Kidney (tissue), 14 donors: Measurements from ENCODE around the gene CYTH3. TPM values are rescaled to one million over a fixed set of nuclear protein-coding genes. Genes with fewer than 3 reads are reported as not detected.

Experiments used
- DNase-seq, 5 donors: peaks; one replicate each; pipeline ENCODE4 v3.0.0-alpha.2; 2013 to 2020
- FAIRE-seq: peaks from 2 replicates; lab custom pipeline; 2012; peaks lifted over from hg19 to GRCh38; lab: Jason Lieb, UNC
- H3K27ac ChIP-seq, 2 donors: one replicate each; pipeline ENCODE4 v1.7.0; 2013; ENCODE audit warnings: low read depth in 2 of 2, low read length in 2 of 2, inconsistent platforms in 1 of 2
- H3K27me3 ChIP-seq: one replicate; pipeline ENCODE4 v1.7.1; 2013; ENCODE audit warnings: low read length, inconsistent platforms; ENCODE audit not compliant: control insufficient read depth, insufficient read depth
- H3K36me3 ChIP-seq, 3 donors: one replicate each; pipeline versions ENCODE4 v1.7.0 to v1.7.1; 2013; ENCODE audit warnings: low read length in 3 of 3, control low read depth in 1 of 3, inconsistent platforms in 1 of 3; ENCODE audit not compliant: insufficient read depth in 3 of 3, control insufficient read depth in 2 of 3
- H3K4me1 ChIP-seq, 3 donors: one replicate each; pipeline versions ENCODE4 v1.7.0 to v1.7.1; 2013; ENCODE audit warnings: low read length in 3 of 3, inconsistent platforms in 1 of 3, low read depth in 1 of 3; ENCODE audit not compliant: control insufficient read depth in 2 of 3, insufficient read depth in 2 of 3
- H3K4me3 ChIP-seq, 3 donors: one replicate each; pipeline versions ENCODE4 v1.7.0 to v1.8.1; 2013; ENCODE audit warnings: low read length in 3 of 3, control low read depth in 1 of 3, inconsistent platforms in 1 of 3
- H3K9ac ChIP-seq, 3 donors: one replicate each; pipeline versions ENCODE4 v1.7.0 to v1.7.1; 2013; ENCODE audit warnings: low read length in 3 of 3, control low read depth in 1 of 3, inconsistent platforms in 1 of 3
- H3K9me3 ChIP-seq, 3 donors: one replicate each; pipeline versions ENCODE4 v1.7.0 to v1.7.1; 2013; ENCODE audit warnings: low read length in 3 of 3, control low read depth in 1 of 3, inconsistent platforms in 1 of 3; ENCODE audit not compliant: control insufficient read depth in 2 of 3, insufficient read depth in 1 of 3
- intact Hi-C: fragments of 100-400 bp; cut with DNase I; formaldehyde crosslinking; loops from one replicate; pipeline ENCODE4 v1.11.1; 2022
- polyA plus RNA-seq: library from polyadenylated mRNA; stranded (reverse); fragments of 350-450 nt; fragmentation: Illumina TruSeq; extraction: RNeasy Lipid Tissue Mini Kit (QIAGEN cat#74804); gene quantifications from one replicate; pipeline ENCODE4 v1.2.3, GENCODE V29; 2014; ENCODE audit warnings: low read depth, low replicate concordance; ENCODE audit not compliant: insufficient read depth
- total RNA-seq: library from RNA; stranded (reverse); fragmentation: NEBNext Ultra II Directional; extraction: Animal tissue kit (Norgen Biotek cat#: 25700); gene quantifications from one replicate; pipeline ENCODE4 v1.2.1, GENCODE V29; 2021
- TF ChIP-seq, protein P1 (sequence below): IDR thresholded peaks from 3 replicates; pipeline ENCODE4 v1.5.1; 2012; ENCODE audit warnings: mild to moderate bottlenecking, moderate library complexity, borderline replicate concordance; ENCODE audit not compliant: insufficient read depth; ENCODE audit errors: extremely low read depth
- donor health status: control.
- donor health status: control.
- donor health status: control.
- donor health status: control.
- donor health status: control.
- donor health status: DM: yes; HTN: yes; CAD: no.
- donor health status: Normal renal cell carcinoma (clear cell type).

The CYTH3 gene
- total and polyA plus RNA-seq, 2 donors from 2014 or later = 9.1 to 18.5 TPM

DNA sequence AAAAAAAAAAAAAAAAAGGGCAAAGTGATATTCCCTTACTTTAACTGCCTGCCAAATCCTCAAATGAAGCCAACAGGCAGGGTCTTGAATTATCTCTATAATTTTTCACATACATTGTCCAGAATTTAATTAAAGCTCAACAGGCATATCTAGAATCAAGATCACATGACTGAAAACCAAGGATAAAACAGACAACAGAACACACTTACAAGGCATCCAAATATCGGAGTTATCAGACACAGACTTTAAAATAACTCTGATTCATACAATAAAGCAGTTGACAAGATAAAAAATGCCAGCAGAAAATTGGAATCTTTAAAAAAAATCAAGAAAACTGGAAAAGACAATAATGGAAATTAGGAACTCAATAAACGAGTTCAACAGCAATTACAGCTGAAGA lies 10.7 kb downstream of the CYTH3 start:
- intact Hi-C loops = no loop called here
- H3K9ac ChIP-seq = no peak overlapping the region
- no peak overlapping the region for H3K27ac ChIP-seq
- no peaks in the 10 kb centered on the region for H3K27me3 ChIP-seq
- H3K4me1 ChIP-seq = peaks cover 0 to 8% (median 4%) of the 10 kb centered on the region in 3 donors
- no peaks in the 10 kb centered on the region for H3K9me3 ChIP-seq
- FAIRE-seq = no peak
- no peak overlapping the region for H3K4me3 ChIP-seq
- DNase-seq = no peak
- H3K36me3 ChIP-seq = no peaks in the 10 kb centered on the region
- TF ChIP-seq, protein P1, sequence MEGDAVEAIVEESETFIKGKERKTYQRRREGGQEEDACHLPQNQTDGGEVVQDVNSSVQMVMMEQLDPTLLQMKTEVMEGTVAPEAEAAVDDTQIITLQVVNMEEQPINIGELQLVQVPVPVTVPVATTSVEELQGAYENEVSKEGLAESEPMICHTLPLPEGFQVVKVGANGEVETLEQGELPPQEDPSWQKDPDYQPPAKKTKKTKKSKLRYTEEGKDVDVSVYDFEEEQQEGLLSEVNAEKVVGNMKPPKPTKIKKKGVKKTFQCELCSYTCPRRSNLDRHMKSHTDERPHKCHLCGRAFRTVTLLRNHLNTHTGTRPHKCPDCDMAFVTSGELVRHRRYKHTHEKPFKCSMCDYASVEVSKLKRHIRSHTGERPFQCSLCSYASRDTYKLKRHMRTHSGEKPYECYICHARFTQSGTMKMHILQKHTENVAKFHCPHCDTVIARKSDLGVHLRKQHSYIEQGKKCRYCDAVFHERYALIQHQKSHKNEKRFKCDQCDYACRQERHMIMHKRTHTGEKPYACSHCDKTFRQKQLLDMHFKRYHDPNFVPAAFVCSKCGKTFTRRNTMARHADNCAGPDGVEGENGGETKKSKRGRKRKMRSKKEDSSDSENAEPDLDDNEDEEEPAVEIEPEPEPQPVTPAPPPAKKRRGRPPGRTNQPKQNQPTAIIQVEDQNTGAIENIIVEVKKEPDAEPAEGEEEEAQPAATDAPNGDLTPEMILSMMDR = no peak

GRCh38 chr7:6260291-6261187 lies 11.9 kb downstream of the CYTH3 start:
- no peaks in the 10 kb centered on the region for H3K27me3 ChIP-seq
- H3K27ac ChIP-seq = peak overlapping the region in 1 of 2 donors; percentile 14
- intact Hi-C loops = no loop called here
- H3K9me3 ChIP-seq = no peaks in the 10 kb centered on the region
- no peak overlapping the region for H3K9ac ChIP-seq
- TF ChIP-seq, protein P1 = no peak
- no peak overlapping the region for H3K4me3 ChIP-seq
- H3K36me3 ChIP-seq = no peaks in the 10 kb centered on the region
- FAIRE-seq (no peak), DNase-seq (no peak)
- peaks cover 0 to 10% (median 4%) of the 10 kb centered on the region in 3 donors for H3K4me1 ChIP-seq

GRCh38 chr7:6259257-6259656 lies 13.2 kb downstream of the CYTH3 start:
- Histone ChIP-seq H3K36me3 (no peaks in the 10 kb centered on the region), H3K9ac (no peak overlapping the region), H3K4me3 (no peak overlapping the region), H3K4me1 (peaks cover 4 to 10% (median 6%) of the 10 kb centered on the region in 3 donors), H3K9me3 (no peaks in the 10 kb centered on the region), H3K27me3 (no peaks in the 10 kb centered on the region), H3K27ac (no peak overlapping the region)
- intact Hi-C loops = no loop called here
- FAIRE-seq (no peak), DNase-seq (no peak)
- TF ChIP-seq, protein P1 = no peak
